IPS DF 4.7 (cell line): ENCODE data around the gene SVIL.
"Not testable (repeated sequence)": the region's sequence is repeated elsewhere in the genome, so short reads cannot be mapped to it uniquely, and the experiment has no call there.

Experiments
- DNase-seq: peaks from one replicate; pipeline ENCODE4 v3.0.0-alpha.2; 2013; ENCODE audit warnings: low spot score; ENCODE audit errors: extremely low read depth

The SVIL gene

GRCh38 chr10:29517352-29517923, 117.3 kb downstream of the SVIL start:
- peak; percentile 41 for DNase-seq

GRCh38 chr10:29516309-29516932, 118.3 kb downstream of the SVIL start:
- DNase-seq, result not testable (repeated sequence)

- not testable (repeated sequence) for DNase-seq
These were observed 118.9 kb downstream of the SVIL start for GRCh38 chr10:29515879-29516278.

- not testable (repeated sequence) for DNase-seq
These were observed 119.7 kb downstream of the SVIL start for GRCh38 chr10:29515104-29515503.

GRCh38 chr10:29514306-29514705, 120.5 kb downstream of the SVIL start:
- no peak for DNase-seq

GRCh38 chr10:29512425-29512974, 122.3 kb downstream of the SVIL start:
- DNase-seq, result no peak

- not testable (repeated sequence) for DNase-seq
These were observed 123.0 kb downstream of the SVIL start for GRCh38 chr10:29511806-29512205.

GRCh38 chr10:29510483-29511157, 124.2 kb downstream of the SVIL start:
- DNase-seq, result not testable (repeated sequence)

GRCh38 chr10:29508554-29509244, 126.1 kb downstream of the SVIL start:
- DNase-seq, result no peak

GRCh38 chr10:29507750-29508149, 127.0 kb downstream of the SVIL start:
- not testable (repeated sequence) for DNase-seq

GRCh38 chr10:29506324-29506921, 128.3 kb downstream of the SVIL start:
- DNase-seq, result not testable (repeated sequence)

- no peak for DNase-seq
These were observed 132.4 kb downstream of the SVIL start for GRCh38 chr10:29502351-29502750.

- no peak for DNase-seq
These were observed 133.1 kb downstream of the SVIL start for GRCh38 chr10:29501692-29502091.

GRCh38 chr10:29499993-29500537, 134.7 kb downstream of the SVIL start:
- DNase-seq, result no peak

- DNase-seq, result peak; percentile 78
These were observed 138.2 kb downstream of the SVIL start for GRCh38 chr10:29496341-29497162.

GRCh38 chr10:29495366-29495765, 139.4 kb downstream of the SVIL start:
- DNase-seq, result no peak

- no peak for DNase-seq
These were observed 141.1 kb downstream of the SVIL start for GRCh38 chr10:29493697-29494096.

GRCh38 chr10:29492774-29493173, 142.0 kb downstream of the SVIL start:
- no peak for DNase-seq

GRCh38 chr10:29491918-29492317, 142.9 kb downstream of the SVIL start:
- DNase-seq, result no peak

GRCh38 chr10:29490781-29491280, 143.9 kb downstream of the SVIL start:
- not testable (repeated sequence) for DNase-seq
